HG02885 (cell line): ENCODE results near the gene ST13.
"Not testable (repeated sequence)": the region's sequence is repeated elsewhere in the genome, so short reads cannot be mapped to it uniquely, and the experiment has no call there.

Experiments used
- ATAC-seq: cut with Tn5 transposase; IDR thresholded peaks from one replicate; pipeline ENCODE4 v1.9.1; 2021; ENCODE audit warnings: mild to moderate bottlenecking; ENCODE audit not compliant: unreplicated experiment, poor library complexity

Gene ST13

DNA sequence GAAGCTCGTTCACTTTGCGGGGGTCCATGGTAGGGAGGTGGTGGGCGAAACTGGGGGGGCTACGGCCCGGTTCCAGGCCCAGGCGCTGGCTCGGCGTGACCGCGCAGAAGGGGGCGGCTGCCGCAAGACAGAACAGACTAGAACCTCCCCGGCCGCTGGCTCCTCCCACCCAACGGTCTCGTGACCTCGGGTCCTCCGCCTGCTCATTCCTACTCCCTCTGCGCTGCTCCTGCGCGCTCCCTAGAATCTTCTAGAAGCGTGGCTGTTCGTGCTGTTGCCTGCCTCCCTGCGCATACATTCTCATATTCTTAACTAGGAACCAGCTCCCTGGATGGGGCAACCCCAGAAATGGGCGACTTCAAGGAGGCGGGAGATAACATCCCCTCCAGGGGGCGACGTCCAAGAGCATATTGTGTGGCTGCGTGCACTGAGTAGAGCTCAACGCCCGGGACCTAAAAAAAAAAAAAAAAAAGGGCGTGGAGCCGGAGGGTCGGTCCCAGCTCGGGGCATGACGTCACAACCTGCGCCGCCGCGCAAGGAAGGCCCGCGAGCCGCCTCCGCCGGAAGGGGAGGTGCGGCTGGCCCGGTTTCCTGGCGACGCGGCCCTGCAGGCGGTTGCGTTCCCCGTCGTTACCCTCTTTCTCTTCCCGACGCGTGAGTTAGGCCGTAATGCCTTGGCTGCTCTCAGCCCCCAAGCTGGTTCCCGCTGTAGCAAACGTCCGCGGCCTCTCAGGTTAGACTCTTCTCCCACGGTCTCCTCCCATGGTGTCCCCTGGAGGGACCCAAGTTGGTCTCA lies at the start of gene ST13, which contains the start of gene XPNPEP3:
ST13 (minus strand) TSS at position 127 of the 796 bp plus-strand sequence; CDS start at position 28, 99 bp downstream.
XPNPEP3 (plus strand) TSS at position 636 of the 796 bp plus-strand sequence; CDS start at position 670, 34 bp downstream.
- ATAC-seq = peak; percentile 91

DNA sequence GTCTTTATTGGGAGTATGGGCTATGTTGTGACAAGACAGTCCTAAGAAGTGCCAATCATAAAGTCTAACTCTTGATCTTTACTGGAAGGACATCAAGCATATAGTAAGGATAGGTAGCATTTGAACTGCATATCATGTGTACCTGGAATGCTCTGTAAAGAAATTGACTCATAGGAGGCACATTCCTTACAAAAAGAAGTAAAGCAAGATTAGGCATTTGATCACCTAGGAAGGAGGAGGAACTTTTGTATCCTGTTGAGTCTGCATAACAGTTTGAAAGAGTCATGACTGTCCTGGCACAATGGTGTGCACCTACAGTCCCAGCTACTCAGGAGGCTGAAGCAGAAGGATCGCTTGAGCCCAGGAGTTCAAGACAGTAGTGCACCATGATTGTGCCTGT lies 47.7 kb upstream of the ST13 start:
- no peak for ATAC-seq

GRCh38 chr22:40898850-40899357 lies 42.5 kb upstream of the ST13 start:
- no peak for ATAC-seq

DNA sequence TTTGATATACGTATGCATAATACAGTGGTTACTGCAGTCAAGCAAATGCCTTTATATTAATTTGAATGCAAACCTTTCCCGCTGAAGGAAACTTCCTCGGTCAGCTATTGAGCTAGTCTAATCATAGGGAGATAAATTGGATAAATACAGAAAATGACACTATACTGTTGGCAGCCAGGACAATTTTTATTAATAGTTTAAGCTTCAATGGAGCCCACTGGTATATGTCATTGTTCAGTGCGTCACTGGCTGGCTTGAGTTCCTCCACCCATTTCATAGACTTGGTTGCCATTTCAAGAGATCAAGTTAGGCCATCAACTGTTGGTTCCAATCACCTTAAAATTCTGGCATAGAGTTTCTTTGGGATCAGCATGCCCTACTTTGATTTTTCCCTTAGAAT lies 38.0 kb upstream of the ST13 start:
- ATAC-seq = no peak

DNA sequence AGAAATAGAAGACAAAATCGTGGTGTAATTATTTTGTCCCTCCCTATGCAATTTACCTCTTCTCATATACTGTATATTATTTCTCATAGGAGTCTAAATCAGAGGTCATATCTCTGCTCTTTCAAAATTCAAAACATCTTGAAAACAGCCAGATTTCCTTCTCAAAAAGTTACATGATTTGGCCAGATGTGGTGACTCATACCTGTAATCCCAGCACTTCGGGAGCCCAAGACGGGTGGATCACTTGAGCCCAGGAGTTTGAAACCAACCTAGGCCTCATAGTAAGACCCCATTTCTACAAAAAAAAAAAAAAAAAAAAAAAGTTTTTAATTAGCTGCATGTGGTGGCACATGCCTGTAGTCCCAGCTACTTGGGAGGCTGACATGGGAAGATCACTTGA lies 34.4 kb upstream of the ST13 start:
- ATAC-seq = no peak

- ATAC-seq = no peak
Measured at GRCh38 chr22:40889116-40889515, 32.7 kb upstream of the ST13 start.

- ATAC-seq = no peak
Measured at GRCh38 chr22:40878922-40879321, 22.5 kb upstream of the ST13 start.

GRCh38 chr22:40877488-40877887 lies 21.0 kb upstream of the ST13 start:
- ATAC-seq = no peak

- ATAC-seq = no peak
Measured at GRCh38 chr22:40876907-40877306, 20.5 kb upstream of the ST13 start.

- no peak for ATAC-seq
Measured at GRCh38 chr22:40875111-40875510, 18.7 kb upstream of the ST13 start.

- no peak for ATAC-seq
Measured at GRCh38 chr22:40874016-40874415, 17.6 kb upstream of the ST13 start.

DNA sequence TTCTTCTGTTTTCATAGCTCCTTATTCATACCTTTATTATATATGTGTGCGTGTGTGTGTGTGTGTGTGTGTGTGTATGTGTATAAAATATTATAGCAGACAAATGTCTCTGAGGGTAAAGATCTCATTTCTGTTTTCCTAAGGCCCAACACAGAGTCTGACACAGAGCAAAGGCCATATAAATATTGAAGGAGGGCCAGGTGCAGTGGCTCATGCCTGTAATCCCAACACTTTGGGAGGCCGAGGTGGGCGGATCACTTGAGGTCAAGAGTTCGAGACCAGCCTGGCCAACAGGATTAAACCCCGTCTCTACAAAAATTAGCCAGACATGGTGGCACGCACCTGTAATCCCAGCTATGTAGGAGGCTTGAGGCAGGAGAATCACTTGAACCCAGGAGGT lies 11.9 kb upstream of the ST13 start:
- ATAC-seq = not testable (repeated sequence)

DNA sequence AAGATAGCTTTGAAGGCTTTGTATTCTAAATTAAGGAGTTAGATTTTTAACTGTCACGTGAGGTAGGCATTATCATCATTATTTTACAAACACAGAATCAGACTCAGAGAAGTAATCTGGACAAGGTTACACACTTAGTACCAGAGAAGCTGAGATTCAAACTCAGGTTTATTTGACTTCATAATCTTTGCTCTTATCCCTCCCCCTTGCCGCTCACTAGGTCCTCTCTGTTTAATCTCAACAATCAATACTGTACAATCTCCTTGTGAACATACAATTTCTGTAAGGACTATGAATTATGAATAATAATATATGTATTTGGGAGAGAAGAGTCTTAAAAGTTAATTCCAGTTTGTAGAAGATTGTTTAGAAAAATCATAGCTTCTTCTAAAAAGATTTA lies 10.7 kb upstream of the ST13 start:
- no peak for ATAC-seq

DNA sequence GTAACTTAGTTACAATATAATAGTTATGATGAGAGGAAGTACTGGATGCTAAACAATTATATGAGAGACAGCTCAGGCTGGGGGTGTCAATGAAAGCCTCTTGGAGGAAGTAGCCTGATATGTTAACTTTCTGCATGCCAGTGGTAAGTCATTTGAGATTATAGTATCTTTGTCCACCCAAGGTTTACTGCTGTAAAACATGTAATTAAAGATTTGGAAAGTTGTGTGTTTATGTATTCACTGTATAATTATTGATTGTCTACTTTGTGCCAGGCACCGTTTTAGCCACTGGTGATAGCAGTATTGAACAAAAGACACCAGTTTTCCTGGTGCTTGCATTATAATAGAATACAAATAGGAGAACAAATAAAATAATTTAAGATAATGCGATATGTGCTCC lies 6.1 kb upstream of the ST13 start:
- no peak for ATAC-seq

GRCh38 chr22:40862013-40862412 lies 5.6 kb upstream of the ST13 start, which contains the start of gene DNAJB7:
Gene DNAJB7, minus strand, starts transcription at chr22:40862113. Its CDS starts 119 bp downstream, at chr22:40861994.
- ATAC-seq = no peak

- no peak for ATAC-seq
Measured at GRCh38 chr22:40857309-40857855, 943 bp upstream of the ST13 start.

- peak; percentile 29 for ATAC-seq
Measured at GRCh38 chr22:40855979-40856512, 393 bp downstream of the ST13 start.

DNA sequence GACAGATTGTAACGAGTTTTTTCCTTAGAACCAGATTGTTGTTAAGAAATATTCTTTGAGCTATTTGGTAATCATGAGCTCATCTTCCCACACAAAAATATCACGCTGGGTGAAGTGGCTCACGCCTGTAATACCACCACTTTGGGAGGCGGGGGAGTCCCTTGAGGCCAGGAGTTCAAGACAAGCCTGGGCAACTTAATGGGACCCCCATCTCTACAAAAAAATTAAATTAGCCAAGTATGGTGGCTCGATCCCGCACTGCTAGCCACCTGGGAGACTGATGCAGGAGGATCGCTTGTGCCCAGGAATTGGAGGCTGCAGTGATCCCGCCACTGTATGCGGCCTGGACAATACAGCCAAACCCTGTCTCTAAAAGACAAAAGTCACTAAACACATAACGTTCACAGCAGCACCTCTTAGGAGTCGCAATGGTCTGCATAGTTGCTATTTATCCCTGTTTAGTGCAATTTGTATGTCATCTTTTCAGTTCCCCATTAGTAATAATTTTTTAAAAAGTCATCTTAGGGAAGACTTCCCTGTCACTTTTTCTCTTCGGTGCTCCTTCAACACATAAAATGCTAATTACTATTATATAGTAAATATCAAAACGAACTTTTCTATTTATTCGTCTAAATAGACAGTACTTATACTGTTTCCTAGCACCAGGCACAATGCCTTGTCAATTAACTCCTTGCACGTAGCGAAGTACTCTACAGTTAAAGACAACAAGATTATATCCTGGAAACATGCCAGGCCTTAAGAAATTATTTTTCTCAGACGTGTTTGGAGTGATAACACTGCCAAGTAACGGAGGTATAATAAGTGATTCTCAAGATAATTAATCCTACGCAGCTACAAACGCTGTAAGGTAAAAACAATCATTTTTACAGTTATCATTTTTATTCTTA lies 1.1 kb downstream of the ST13 start:
- ATAC-seq = no peak

GRCh38 chr22:40853961-40854360 lies 2.5 kb downstream of the ST13 start:
- no peak for ATAC-seq

DNA sequence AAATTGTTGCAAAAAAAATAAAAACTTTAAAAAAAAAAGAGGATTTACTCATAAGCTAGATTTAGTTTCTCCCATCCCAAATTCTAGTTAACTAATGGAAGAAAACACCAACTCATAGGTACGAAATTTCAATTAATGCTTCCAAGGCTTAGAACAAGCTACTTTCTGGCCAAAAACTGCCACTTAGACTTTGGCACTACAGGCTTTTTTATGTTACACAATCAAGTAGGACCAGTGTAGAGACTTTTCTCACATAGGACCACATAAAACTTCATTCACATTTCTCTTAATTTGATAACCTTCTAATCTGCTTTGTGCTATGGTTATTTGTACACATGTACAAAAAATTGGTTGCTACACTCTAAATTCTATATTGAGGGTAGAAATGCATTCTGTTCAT lies 3.1 kb downstream of the ST13 start:
- ATAC-seq = no peak
